GM06990 (cell line): ENCODE measurements around the gene WDFY2.

Experiments used
- DNase-seq: peaks from one replicate; pipeline ENCODE4 v3.0.0-alpha.2; 2011; ENCODE audit not compliant: insufficient read length; ENCODE audit errors: extremely low read depth
- H3K27me3 ChIP-seq: replicated peaks from 2 replicates; pipeline ENCODE4 v1.6.0; 2011; ENCODE audit warnings: low read length; ENCODE audit not compliant: control insufficient read depth, insufficient read depth
- H3K36me3 ChIP-seq: 2 replicates; pipeline ENCODE4 v1.5.1; 2011; ENCODE audit warnings: low read length; ENCODE audit not compliant: control insufficient read depth, insufficient read depth
- H3K4me3 ChIP-seq: replicated peaks from 2 replicates; pipeline ENCODE4 v1.5.1; 2011; ENCODE audit warnings: low read depth, mild to moderate bottlenecking, control low read depth, low read length
- CTCF ChIP-seq: IDR thresholded peaks from 2 replicates; pipeline ENCODE4 v1.5.1; 2011; ENCODE audit warnings: low read length, control low read depth, mild to moderate bottlenecking, inconsistent platforms; ENCODE audit not compliant: insufficient read depth, poor library complexity, severe bottlenecking

Gene WDFY2

GRCh38 chr13:51605698-51606097, 21.4 kb downstream of the WDFY2 start:
- TF ChIP-seq CTCF = no peak
- H3K4me3 ChIP-seq = no peak overlapping the region

GRCh38 chr13:51607165-51607564, 22.9 kb downstream of the WDFY2 start:
- no peak overlapping the region for H3K4me3 ChIP-seq
- no peaks in the 10 kb centered on the region for H3K36me3 ChIP-seq
- no peak for TF ChIP-seq CTCF
- H3K27me3 ChIP-seq = no peaks in the 10 kb centered on the region
- no peak for DNase-seq

More at GRCh38 chr13:51605698-51606097, 21.4 kb downstream of the WDFY2 start:
- no peaks in the 10 kb centered on the region for H3K36me3 ChIP-seq
- no peak for DNase-seq
- H3K27me3 ChIP-seq = no peaks in the 10 kb centered on the region

GRCh38 chr13:51608857-51609406, 24.7 kb downstream of the WDFY2 start:
- peak; percentile 34 for DNase-seq
- TF ChIP-seq CTCF = no peak
- no peak overlapping the region for H3K4me3 ChIP-seq
- H3K36me3 ChIP-seq = no peaks in the 10 kb centered on the region
- H3K27me3 ChIP-seq = no peaks in the 10 kb centered on the region

- no peak overlapping the region for H3K4me3 ChIP-seq
Measured at GRCh38 chr13:51612867-51613266, 28.6 kb downstream of the WDFY2 start.

GRCh38 chr13:51613535-51613934, 29.3 kb downstream of the WDFY2 start:
- Histone ChIP-seq H3K4me3 (no peak overlapping the region), H3K27me3 (no peaks in the 10 kb centered on the region), H3K36me3 (no peaks in the 10 kb centered on the region)
- DNase-seq = no peak
- TF ChIP-seq CTCF = no peak

More at GRCh38 chr13:51612867-51613266, 28.6 kb downstream of the WDFY2 start:
- no peak for TF ChIP-seq CTCF
- peak; percentile 29 for DNase-seq
- no peaks in the 10 kb centered on the region for H3K27me3 ChIP-seq
- H3K36me3 ChIP-seq = no peaks in the 10 kb centered on the region

GRCh38 chr13:51614350-51614786, 30.1 kb downstream of the WDFY2 start:
- H3K36me3 ChIP-seq = no peaks in the 10 kb centered on the region
- TF ChIP-seq CTCF = no peak
- no peaks in the 10 kb centered on the region for H3K27me3 ChIP-seq
- DNase-seq = peak; percentile 36
- H3K4me3 ChIP-seq = peak overlapping the region; percentile 49
